DMS 273 (cell line): ENCODE results near the gene FHDC1.

Source experiments
- DNase-seq: peaks from one replicate; lab custom pipeline; 2025; ENCODE audit not compliant: unreplicated experiment; lab: John Stamatoyannopoulos, UW

The FHDC1 gene

DNA sequence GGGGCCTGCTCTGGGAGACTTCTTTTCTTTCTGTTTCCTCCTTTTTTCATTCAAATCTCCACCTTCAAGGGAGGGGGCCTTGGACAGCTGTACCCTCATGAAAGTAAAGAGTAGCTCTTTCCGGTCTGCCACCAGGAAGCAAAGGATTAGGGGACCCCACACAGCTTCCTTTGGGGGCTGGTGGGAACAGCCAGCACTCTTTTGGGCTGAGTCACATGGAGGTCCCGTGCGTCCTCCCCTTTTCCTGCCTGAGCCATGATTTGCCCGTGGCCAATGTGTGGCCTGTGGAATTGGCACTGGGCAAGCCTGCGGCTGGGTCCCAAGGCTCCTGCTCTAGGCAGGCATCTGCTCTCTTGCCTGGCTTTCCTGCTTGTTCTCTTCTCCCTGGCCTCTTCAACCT is 65.5 kb downstream of the FHDC1 start:
- no peak for DNase-seq

DNA sequence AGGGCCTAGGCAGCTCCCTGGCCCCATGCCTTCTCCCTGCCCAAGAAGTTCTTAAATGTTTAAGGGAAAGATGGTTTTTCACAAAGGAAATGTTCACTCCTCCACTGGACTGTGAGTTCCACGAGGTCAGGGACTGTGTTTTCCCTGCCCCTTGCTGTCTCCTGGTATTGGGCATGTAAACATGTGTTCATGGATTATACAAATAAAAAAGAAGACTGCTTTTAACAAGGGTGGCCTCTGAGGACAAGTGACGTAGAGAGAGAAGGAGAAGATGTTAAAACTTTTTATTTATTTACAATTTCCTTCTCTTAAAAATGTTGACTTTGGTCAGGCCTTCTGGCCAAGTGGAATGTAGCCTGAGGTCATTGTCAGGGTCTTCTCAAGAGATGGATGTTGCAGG is 66.0 kb downstream of the FHDC1 start:
- DNase-seq: no peak

DNA sequence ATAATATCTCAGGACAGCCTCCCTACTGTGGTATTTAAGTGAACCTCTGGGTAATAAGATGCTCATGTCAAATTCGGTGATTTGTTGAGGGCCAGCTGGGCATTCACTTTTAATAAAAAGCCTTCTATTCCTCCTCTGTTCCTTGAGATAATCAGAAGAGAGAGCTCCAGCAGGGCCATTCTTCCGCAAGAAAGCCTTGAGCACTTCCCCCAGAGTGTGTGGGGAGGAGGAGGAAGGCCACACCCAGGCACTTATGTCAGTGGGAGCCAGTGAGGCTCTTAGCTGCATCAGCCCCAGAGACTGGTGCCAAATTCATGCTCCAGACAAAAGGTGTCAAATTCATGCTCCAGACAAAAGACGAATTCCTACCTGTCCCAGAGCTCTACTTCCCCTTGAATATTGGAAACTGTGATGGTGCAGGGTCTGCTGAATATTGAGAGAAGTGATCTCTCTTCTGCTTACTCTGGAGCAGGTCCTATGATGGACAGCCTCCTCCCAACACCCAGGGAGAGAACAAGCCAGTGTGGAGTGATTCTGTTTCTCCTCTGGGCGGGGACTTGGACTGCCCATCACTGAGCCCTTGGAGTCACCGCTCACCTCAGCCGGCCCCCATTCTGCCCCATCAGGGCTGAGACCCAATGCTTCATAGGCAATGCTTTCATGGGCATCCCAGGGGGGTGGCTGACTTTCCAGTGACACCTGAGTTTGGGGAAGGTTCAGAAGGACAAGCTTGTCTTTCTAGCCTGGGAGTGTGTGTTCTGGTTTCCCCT is 68.1 kb downstream of the FHDC1 start:
- no peak for DNase-seq

DNA sequence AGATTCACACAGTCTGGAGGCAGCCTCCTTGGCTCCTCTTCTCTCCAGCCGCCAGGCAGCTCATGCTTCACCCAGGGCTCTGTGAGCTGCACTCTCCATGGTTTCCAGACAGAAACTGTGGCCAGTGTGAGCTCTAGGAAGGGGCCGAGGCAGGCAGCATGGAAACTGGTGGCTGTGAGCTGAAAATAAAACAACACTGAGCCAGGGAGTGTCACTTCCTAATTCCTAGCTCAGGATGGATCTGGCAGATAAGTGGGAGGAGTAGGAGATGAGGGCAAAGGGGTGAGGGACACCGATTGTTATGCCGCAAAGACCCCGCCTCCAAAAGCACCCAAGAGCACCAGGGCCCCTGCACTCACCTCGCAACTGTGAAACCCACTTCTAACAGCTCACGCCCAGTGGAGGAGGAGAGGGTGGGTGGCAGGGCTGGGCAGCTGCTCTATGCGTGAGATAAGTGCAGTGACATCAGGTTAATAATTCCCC is 69.8 kb downstream of the FHDC1 start:
- no peak for DNase-seq

DNA sequence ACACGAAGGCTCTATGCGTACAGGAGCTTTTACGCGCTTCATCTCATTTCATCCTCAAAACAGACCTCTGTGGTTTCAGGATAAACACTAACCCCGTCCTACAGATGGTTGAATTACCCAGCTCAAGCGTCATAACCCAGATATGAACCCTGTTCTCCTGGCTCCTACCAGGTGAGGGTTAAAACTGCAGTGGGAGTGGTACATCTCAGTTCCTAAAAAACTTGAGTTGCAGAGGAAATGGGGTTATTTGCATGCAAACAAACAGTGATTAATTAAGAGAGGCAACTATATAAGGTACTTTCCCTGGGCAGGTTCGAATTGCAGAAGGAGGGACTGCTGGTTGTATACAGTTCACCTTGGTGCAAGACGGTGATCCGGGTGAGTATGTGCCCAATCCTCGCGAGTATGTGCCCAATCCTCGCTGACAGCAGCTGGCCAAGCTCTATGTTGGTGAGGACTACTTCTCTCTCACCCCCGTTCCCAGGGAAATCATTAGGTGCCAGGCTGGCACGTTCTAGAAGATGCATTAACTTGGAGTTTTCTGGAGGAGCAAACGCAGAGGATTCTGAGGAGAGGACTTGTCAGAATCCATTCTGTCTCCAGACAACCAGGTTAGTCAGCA is 72.6 kb downstream of the FHDC1 start:
- DNase-seq: no peak

DNA sequence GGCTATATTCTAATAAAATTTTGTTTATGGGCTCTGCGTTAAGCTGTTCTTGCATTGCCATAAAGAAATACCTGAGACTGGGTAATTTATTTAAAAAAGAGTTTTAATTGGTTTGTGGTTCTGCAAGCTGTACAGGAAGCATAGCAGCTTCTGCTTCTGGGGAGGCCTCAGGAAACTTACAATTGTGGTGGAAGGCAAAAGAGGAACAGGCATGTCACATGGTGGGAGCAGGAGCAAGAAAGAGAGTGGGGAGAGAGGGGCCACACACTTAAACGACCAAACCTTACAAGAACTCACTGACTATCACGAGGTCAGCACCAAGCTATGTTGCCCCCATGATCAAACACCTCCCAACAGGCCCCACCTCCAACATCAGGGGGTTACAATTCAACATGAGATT is 74.0 kb downstream of the FHDC1 start:
- DNase-seq: no peak

DNA sequence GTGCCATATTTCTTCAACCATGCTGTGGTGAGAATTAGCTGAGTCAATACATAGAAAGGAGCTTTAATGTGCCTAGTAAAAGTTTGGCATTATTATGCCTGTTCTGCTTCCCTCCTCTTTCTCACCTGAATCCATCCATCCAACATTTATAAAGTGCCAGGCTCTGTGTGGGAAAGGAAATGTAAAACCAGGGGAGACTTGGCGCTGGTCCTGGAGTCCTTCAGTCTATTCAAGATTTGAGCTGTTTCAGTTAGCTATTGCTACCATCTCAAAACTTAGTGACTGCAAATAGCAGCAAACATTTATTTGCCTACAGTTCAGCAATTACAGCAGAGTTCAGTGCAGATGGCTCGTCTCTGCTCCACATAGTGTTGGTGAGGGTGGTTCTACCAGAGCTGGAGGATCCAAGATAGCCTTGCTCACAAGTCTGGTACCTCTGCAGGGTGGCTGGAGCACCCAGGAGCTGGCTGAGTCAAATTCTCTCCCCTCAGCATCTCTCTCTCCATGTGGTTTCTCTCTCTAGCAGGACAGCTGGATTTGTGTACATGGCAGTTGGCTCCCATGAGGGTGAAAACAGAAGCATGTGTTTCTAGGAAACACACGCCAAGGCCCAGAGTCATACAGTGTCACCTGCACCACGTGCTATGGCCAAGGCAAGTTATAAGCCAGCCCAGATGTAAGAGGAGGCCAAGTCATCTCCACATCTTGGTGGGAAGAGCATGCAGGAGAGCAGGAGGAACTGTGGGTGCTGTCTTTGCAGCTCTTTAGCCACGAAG is 77.3 kb downstream of the FHDC1 start:
- peak; percentile 36 for DNase-seq

DNA sequence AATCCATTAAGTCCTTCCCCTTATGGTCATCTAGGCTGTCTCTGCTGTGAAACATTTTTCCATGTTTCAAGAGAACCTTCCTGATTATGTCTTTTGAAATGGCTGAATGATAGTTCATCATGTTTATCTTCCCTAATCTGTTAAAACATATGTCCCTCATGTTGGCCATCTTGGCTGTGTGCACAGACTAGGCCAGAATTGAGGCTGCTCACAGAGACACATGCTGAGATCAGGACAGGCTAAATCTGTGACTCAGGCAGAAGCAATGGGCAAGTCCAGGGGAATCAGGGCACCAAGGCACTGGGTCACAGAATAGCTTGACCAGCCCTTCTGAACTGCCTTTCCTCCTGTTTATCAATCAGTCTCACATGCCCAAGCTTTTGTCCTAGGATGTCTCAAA is 78.3 kb downstream of the FHDC1 start:
- DNase-seq: peak; percentile 19

DNA sequence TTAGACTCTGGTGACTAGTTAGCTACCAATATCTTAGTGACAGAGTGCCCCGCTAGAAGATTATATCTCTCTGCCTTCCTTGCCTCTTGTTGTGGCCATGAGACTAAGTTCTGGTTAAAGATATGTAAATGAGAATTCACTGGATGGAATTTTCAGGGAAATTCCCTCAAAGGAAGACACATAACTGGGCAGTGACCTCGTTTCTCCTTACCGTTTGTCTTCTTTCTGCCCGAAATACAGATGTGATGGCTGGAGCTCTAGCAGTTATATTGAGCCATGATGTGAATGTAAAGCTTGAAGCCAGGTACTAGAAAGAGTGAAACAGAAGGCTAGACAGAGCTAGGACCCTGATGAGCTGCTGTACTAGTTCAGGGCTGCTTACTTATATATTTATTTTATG is 80.5 kb downstream of the FHDC1 start:
- no peak for DNase-seq

DNA sequence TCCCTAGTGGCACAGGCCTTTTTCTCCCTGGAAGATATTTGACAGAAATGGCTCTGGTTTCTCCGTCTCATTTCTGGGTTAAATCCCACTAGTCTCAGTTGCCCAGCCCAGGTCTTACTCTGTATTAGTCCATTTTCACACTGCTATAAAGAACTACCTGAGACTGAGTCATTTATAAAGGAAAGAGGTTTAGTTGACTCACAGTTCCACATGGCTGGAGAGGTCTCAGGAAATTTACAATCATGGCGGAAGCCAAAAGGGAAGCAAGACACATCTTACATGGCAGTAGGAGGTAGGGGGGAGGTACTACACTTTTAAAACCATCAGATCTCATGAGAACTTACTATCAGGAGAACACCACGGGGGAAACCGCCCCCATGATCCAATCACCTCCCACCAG is 81.9 kb downstream of the FHDC1 start:
- no peak for DNase-seq

DNA sequence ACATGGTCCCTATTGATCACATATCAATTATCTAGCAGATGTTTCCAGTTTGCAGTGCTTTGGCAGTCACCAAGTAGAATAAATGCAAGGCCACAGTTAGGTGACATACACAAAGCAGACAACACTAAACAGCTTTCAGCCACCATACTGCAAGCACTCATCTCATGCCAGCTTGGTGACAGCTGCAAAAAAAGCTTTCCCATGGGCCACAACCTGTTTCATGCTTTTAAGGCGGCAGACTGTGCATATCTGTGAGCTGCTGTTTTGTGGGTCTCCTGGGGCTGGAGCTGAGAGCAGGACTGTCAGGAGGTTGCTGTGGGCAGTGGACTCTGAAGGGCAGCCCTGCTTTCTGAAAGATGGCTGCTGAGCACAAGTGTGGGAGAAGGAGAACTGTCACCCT is 82.6 kb downstream of the FHDC1 start:
- DNase-seq: peak; percentile 83

DNA sequence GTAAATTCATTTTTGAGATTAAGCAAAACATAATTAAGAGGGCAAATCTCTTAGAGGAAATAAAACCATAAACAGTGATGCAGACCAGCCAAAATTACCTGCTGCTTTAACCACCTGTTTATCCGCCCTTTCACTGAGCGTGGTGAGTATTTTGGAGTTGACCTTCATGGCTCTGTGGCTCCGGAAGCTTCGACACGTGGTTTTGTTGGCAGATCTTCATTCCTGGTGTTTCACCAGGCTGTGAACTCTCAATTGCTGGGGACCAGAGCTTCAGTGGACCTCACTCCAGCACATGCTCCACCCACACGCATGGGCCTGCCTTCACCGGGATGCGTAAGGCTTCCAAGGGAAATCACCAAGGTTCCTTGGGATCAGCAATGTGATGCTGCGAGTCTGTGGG is 83.8 kb downstream of the FHDC1 start:
- no peak for DNase-seq

DNA sequence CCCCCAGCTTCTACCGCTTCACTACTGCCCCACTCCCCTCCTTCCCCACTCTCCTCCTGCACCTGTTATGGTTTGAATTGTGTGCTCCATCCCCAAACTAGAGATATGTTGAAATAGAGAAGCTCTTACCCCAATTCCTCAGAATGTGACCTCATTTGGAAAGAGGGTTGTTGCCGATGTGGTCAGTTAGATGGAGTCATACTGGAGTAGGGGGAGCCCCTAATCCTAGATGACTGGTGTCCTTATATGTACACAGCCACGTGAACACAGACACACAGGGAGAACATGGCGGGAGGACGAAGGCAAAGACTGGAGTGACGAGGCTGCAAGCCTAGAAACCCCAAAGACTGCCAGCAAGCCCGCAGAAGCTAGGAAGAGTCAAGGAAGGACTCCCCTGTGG is 84.3 kb downstream of the FHDC1 start:
- no peak for DNase-seq

DNA sequence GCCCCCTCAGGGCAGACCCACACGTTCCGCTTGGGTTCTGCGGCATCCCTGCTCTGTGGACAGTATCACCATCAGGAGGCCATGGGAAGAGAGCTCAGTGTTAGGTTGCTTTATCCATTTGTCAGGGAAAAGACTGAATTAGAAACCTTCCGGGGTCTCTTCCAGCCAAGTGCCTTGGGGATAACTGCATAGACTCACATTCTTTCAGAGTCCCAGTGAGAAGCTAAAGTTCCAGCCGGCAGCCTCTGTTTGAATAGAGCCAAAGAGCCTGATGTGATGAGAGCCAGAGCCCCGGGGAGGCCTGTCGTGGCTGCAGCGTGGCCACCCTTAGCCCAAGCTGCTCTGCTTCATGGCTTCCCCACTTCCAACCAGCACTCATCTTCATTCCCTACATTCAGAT is 85.2 kb downstream of the FHDC1 start:
- no peak for DNase-seq

DNA sequence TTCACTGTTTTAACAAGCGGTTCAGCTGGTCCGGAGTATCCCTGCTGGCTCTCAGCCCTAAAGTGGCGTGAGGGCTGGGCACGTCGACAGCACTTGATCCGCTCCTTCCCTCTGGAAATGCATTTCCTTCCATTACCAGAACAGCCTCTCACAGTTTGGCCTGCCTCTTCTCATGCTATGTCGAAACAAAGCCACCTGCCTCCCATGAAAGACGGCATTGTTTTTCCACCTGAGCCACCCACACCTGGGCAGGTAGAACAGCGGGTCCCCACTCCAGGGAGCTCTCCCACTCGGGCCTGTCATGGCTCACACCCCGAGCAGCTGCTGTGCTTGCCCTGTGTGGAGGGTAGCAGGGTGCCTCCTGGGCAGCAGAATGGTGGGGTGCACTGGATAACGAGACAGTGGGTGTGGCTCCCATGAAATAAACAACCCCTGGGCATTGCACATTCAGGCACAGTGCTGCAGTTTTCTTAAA is 86.2 kb downstream of the FHDC1 start:
- no peak for DNase-seq

DNA sequence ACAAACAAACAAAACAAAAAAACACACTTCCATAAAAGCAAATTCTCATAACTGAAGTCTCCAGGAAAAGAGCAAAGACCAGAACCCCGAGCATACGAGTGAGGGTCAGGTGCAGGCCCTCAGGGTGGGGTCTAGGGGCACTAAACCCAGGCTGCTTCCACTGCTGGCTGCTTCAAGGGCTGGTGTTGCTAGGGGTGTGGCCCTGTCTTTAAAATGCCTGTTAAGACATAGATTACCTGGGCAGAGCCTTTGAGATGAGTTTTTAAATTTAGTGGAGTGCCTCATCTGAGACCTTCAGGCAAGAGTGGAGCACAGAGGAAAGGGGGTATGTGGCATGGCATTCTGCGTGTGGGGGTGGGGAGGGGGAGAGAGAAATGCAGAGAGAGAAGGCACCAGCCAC is 87.0 kb downstream of the FHDC1 start:
- DNase-seq: no peak

DNA sequence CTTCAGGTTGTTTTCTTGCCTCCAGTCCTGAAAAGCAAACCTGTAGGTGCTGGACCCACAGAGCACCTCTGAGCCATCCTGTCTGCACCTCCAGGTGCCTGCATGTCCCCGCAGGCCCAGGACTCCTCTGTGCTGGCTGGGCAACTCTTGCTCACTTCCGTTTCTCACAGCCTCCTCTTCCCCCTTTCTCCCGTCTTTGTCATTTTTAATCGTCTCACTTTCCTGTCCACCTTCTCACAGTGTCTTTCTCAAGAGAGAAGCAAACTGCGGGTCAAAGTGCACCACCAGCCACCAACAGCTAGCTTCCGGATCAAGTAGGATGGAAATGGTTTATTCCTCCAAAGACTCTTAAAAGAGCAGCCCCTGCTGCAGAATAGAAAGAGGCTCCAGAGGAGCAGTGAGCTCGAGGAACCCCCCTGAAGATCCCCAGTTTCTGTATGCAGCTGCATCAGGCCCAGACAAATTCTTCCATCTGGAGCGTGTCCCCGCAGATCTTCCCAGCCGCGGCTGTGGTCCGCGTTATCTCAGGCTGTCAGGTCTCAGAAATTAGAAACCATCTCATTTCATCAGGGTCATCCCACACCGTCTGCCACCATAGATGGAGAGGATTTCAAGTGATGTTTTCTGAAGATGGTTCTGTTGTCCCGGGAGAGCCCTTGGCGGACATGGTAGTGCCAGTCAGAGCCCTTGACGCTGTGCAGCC is 87.7 kb downstream of the FHDC1 start:
- no peak for DNase-seq

DNA sequence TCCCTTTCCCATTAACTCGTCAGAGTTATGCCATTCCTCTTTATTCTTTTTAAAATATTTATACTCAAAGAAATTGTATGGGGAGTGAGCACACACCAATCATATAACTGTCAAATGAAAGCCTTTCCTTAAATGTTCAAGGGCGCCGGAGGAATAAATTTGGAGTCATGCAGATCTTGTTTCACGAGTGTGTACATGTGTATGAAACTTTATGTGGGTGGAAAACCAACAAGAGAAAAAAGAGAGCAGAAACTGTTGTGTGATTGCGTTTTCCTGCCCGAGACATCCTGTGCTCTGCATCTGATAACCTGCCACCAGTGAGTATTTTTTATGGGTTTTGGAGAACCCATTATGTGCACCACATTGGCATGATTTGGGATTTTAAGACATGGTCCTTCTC is 88.3 kb downstream of the FHDC1 start:
- no peak for DNase-seq

DNA sequence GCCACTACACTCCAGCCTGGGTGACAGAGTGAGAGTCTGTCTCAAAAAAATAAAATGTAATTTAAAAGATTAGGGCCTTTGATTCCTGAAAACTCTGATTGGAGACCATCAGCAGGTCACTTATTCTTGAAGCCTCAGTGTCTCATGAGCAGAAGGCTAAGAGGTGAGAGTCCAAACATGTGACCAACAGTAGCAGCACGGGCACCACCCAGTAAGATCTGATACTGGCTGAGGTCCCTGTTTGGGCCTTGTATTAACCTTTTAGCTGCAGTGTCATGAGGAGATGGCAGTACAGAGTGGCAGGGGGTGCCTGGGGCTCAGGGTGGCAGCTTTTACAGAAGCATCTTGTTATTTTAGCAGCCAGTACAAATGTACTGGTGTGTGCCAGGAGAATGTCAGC is 89.3 kb downstream of the FHDC1 start:
- peak; percentile 34 for DNase-seq

DNA sequence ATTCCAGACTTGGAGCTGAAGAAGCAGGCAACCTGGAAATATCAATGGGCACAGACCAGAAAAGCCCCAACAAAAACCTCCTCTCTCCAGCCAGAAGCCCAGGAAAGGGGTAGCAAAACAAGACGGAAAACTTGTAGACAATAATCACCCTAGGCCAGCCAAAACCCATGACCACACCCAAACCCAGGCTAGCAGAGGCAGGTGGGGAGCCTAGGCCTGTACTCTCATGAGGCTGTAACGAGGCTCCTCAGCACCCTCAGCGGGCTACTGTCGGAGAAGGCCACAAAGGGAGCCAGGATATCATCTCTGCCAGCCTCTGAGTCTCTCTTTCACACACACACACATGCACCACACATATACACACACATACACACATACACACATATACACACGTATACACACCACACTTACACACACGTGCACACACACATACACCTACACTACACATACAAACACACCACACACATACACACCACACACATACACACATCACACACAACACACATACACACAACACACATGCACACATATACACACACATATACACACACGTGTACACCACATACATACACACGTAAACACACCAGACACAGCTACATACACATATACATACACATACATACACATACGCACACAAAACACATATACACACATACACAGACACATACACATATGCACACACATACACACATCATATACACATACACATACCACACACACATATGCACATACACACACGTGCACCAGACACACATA is 90.6 kb downstream of the FHDC1 start:
- no peak for DNase-seq

DNA sequence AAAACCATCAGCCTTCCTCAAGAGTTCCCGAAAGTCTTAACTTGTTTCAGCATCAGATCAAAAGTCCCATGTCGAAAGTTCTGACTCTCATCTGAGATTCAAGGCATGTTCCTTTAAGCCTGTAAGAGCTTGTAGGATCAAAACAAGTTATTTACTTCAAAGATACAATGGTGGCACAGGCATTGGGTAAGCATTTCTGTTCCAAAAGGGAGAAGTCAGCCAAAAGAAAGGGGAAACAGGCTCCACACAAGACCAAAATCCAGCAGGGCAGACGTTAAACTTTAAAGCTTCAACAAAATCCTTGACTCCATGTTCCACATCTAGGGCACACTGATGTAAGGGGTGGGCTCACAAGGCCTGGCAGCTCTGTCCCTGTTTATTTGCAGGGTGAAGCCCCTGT is 91.7 kb downstream of the FHDC1 start:
- DNase-seq: no peak
